HFFc6 (cell line): ENCODE data around the gene RNASET2. TPM values are rescaled to one million over a fixed set of nuclear protein-coding genes. Genes with fewer than 3 reads are reported as not detected.

Experiments
- DNase-seq: peaks from one replicate; pipeline ENCODE4 v3.0.0-alpha.2; 2018
- H3K27ac Mint-ChIP-seq: 2 replicates; pipeline ENCODE4 v1.8.0; 2020; ENCODE audit warnings: mild to moderate bottlenecking, mixed read lengths
- H3K27me3 Mint-ChIP-seq: 2 replicates; pipeline ENCODE4 v1.8.0; 2021; ENCODE audit warnings: mild to moderate bottlenecking, moderate library complexity, mixed read lengths; ENCODE audit not compliant: insufficient read depth
- H3K36me3 Mint-ChIP-seq: 2 replicates; pipeline ENCODE4 v1.8.0; 2021; ENCODE audit warnings: low read depth, mixed read lengths
- H3K4me1 Mint-ChIP-seq: 2 replicates; pipeline ENCODE4 v1.8.0; 2020; ENCODE audit warnings: low read depth, mixed read lengths
- H3K4me3 Mint-ChIP-seq: 2 replicates; pipeline ENCODE4 v1.8.0; 2020; ENCODE audit warnings: mild to moderate bottlenecking, moderate library complexity, mixed read lengths
- H3K9me3 Mint-ChIP-seq: 2 replicates; pipeline ENCODE4 v1.8.0; 2020; ENCODE audit warnings: mild to moderate bottlenecking, mixed read lengths
- total RNA-seq, 6 experiments: library from RNA; stranded (reverse); fragmentation: NEBNext Ultra II Directional; extraction: Animal tissue kit (Norgen Biotek cat#: 25700); gene quantifications; 2 replicates in 1 of 6; 3 replicates in 5 of 6; pipeline ENCODE4 v1.2.3, GENCODE V29; 2021
- TF ChIP-seq, protein P1 (sequence below): fragments of 200-600 bp; sonication (generic); IDR thresholded peaks from 2 replicates; pipeline ENCODE4 v1.5.0; 2021; ENCODE audit warnings: antibody characterized with exemption, mild to moderate bottlenecking

RNASET2 gene
- total RNA-seq, 6 experiments from 2014 or later: 15.1 to 28.9 (median 16.5) TPM

DNA sequence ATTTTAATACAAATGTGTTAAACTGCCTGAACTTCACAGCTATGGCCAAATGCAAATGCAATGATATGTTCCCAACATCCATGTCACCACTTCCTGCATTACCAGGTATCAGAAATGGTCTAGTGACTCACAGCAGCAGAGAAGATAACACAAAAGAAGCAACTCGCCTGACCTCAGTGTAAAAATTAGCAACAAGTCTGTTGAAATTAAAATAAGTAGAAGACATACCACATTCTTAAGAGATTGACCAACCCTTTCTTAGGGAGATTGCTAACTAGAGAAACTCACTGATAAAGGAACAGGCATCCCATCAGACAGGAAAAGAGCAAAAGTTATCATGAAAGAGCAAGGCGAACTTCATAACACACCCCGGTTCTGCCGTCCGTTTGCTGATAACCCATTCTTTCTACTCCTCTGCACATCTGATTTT lies 45.1 kb downstream of the RNASET2 start:
- no peaks in the 10 kb centered on the region for H3K36me3 Mint-ChIP-seq
- H3K27ac Mint-ChIP-seq: no peak overlapping the region
- H3K4me1 Mint-ChIP-seq: no peaks in the 10 kb centered on the region
- peaks cover 17% of the 10 kb centered on the region; the same call in 1 of the 2 replicates for H3K9me3 Mint-ChIP-seq
- no peak for DNase-seq
- TF ChIP-seq, protein P1, sequence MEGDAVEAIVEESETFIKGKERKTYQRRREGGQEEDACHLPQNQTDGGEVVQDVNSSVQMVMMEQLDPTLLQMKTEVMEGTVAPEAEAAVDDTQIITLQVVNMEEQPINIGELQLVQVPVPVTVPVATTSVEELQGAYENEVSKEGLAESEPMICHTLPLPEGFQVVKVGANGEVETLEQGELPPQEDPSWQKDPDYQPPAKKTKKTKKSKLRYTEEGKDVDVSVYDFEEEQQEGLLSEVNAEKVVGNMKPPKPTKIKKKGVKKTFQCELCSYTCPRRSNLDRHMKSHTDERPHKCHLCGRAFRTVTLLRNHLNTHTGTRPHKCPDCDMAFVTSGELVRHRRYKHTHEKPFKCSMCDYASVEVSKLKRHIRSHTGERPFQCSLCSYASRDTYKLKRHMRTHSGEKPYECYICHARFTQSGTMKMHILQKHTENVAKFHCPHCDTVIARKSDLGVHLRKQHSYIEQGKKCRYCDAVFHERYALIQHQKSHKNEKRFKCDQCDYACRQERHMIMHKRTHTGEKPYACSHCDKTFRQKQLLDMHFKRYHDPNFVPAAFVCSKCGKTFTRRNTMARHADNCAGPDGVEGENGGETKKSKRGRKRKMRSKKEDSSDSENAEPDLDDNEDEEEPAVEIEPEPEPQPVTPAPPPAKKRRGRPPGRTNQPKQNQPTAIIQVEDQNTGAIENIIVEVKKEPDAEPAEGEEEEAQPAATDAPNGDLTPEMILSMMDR: no peak
- H3K4me3 Mint-ChIP-seq: no peak overlapping the region
- H3K27me3 Mint-ChIP-seq: peaks cover 4% of the 10 kb centered on the region

DNA sequence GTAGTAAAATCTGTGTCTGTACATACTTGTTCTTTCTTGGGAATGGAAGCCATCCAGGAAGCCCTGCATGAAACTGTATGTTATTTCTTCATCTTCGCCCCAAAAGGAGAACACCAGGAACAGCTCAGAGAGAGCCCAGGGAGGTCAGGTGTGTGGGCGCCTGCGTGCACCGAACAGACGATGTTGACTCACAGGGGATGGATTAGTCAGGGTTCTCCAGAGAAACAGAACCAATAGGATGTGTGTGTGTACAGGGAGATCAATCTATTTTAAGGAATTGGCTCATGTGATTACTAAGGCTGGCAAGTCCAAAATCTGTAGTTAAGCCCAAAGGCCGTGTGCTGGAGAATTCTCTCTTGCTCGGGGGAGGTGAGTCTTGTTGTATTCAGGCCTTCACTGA lies 45.7 kb downstream of the RNASET2 start:
- H3K27me3 Mint-ChIP-seq: peaks cover 4% of the 10 kb centered on the region
- H3K4me1 Mint-ChIP-seq: no peaks in the 10 kb centered on the region
- TF ChIP-seq, protein P1: no peak
- no peak for DNase-seq
- no peak overlapping the region for H3K27ac Mint-ChIP-seq
- no peaks in the 10 kb centered on the region for H3K36me3 Mint-ChIP-seq
- H3K4me3 Mint-ChIP-seq: no peak overlapping the region
- peaks cover 17% of the 10 kb centered on the region; the same call in 1 of the 2 replicates for H3K9me3 Mint-ChIP-seq

DNA sequence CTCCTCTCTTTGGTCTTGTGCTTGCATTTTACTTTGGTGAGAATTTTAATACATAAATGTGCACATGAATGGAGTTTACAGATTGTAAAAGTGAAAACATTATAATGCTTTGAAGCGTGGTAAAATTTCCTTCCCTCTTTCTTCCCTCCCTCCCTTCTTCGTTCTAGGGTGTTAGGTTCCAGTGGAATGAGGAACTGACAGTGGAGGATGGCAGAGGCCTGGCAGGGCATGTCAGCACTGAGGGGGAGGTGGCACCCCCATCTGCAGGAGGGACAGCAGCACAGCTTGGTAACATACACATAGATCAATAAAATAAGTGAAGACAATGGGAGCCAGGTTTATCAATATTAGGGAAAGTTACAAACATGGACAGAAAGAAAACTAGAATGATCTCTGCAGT lies 47.5 kb downstream of the RNASET2 start:
- no peak for DNase-seq
- Mint-ChIP-seq H3K27me3 (peaks cover 5% of the 10 kb centered on the region), H3K4me1 (no peaks in the 10 kb centered on the region), H3K9me3 (peaks cover 21% of the 10 kb centered on the region; the same call in 1 of the 2 replicates), H3K4me3 (no peak overlapping the region), H3K36me3 (no peaks in the 10 kb centered on the region), H3K27ac (no peak overlapping the region)
- TF ChIP-seq, protein P1: no peak

DNA sequence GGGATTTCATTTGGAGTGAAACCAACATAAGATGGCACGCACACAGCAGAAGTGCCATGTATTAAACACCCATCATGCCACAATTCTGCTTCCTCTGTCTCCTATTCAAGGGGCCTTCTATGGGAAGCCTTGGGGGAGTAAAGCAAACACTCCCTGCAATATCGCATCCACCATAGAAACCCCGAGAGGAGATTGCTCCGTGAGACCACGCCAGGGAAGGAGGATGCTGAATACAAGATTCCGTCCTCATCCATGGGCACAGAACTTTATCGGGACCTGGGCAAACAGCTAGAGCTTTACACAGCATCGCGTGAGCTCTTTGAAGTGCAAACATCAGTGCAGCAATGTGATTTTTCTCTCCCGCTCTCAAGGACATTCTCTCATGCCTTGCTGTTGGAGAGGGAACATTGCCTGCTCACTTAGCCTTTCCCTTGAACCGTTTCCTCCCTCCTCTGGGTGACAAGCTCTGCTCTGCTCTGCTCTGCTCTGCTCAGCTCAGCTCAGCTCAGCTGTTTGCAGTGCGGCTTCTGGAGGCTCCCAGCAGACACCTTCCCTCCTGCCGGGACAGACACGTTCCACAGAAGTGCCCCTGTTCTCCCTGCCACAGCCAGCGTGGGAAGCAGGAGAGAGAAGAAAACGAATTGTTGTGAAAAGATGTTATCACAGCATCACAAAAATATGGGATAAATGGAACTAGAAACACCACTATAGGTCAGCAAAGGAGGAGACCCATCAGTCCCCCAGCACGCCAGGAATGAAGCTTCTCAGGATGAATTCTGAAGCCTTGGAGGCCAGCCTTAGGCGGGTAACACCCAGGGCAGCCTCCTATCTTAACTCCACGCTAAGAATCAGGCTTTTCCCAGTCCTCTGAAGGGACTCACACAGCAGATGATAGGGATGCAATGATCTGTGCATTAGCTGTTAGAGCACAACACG lies 48.2 kb downstream of the RNASET2 start:
- TF ChIP-seq, protein P1: no peak
- H3K4me3 Mint-ChIP-seq: no peak overlapping the region
- peaks cover 21% of the 10 kb centered on the region; the same call in 1 of the 2 replicates for H3K9me3 Mint-ChIP-seq
- H3K4me1 Mint-ChIP-seq: no peaks in the 10 kb centered on the region
- no peak for DNase-seq
- H3K27ac Mint-ChIP-seq: no peak overlapping the region
- peaks cover 6% of the 10 kb centered on the region for H3K27me3 Mint-ChIP-seq
- H3K36me3 Mint-ChIP-seq: no peaks in the 10 kb centered on the region

DNA sequence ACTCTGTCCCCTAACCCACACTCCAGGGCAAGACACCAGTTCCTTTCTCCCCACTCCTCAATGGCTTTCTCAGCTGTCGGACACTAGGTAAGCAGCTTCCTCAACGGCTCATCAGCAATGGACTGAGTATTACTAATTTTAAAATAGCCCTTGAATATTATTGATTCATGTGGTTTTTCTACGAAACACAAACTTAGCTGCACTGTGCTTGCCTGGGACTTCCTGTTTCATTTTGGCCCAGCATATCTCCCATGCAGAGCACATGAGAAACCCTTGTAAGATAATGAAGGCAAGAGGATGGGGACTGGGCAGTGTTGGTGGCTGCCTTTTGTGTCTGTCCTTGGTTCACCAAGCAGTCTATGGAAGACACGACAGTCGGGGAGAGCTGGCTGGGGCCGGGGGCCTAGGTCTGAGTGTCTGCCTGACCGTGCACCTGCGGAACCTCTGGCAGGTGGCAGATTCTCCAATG lies 48.9 kb downstream of the RNASET2 start:
- H3K27me3 Mint-ChIP-seq: peaks cover 6% of the 10 kb centered on the region
- H3K9me3 Mint-ChIP-seq: peaks cover 28% of the 10 kb centered on the region; the same call in 1 of the 2 replicates
- TF ChIP-seq, protein P1: no peak
- H3K4me1 Mint-ChIP-seq: no peaks in the 10 kb centered on the region
- no peak overlapping the region for H3K27ac Mint-ChIP-seq
- no peak overlapping the region for H3K4me3 Mint-ChIP-seq
- H3K36me3 Mint-ChIP-seq: no peaks in the 10 kb centered on the region
- no peak for DNase-seq
